Activated CD8-positive, alpha-beta T cell treated with anti-CD3 and anti-CD28 coated beads for 36 hours (primary cell): ENCODE results near the gene LRRC71. TPM values are rescaled to one million over a fixed set of nuclear protein-coding genes. Genes with fewer than 3 reads are reported as not detected.

Experiments
- ATAC-seq: fragments of 200-7000 bp; cut with Tn5 transposase; one replicate; pipeline ENCODE4 v1.10.0; 2021; ENCODE audit warnings: mild to moderate bottlenecking, moderate library complexity
- CTCF ChIA-PET: fragments of 350-600 bp; sonication (Branson Sonifier 250); formaldehyde crosslinking; loops from one replicate; lab custom pipeline; 2021; ENCODE audit warnings: antibody characterized with exemption; lab: Charles Lee
- POLR2A ChIA-PET: fragments of 350-600 bp; sonication (Branson Sonifier 250); formaldehyde crosslinking; loops from one replicate; lab custom pipeline; 2021; ENCODE audit warnings: antibody characterized with exemption; lab: Charles Lee
- DNase-seq: peaks from one replicate; pipeline ENCODE4 v3.0.0-alpha.2; 2020
- H3K27ac Mint-ChIP-seq: one replicate; pipeline ENCODE4 v1.8.0; 2021; ENCODE audit warnings: mild to moderate bottlenecking, mixed read lengths
- H3K27me3 Mint-ChIP-seq: one replicate; pipeline ENCODE4 v1.8.0; 2021; ENCODE audit warnings: mixed read lengths
- H3K36me3 Mint-ChIP-seq: one replicate; pipeline ENCODE4 v1.8.0; 2021; ENCODE audit warnings: low read depth, mixed read lengths
- H3K4me1 Mint-ChIP-seq: one replicate; pipeline ENCODE4 v1.8.0; 2021; ENCODE audit warnings: low read depth, mixed read lengths
- H3K4me3 Mint-ChIP-seq: one replicate; pipeline ENCODE4 v1.8.0; 2021; ENCODE audit warnings: mild to moderate bottlenecking, moderate library complexity, mixed read lengths
- H3K9me3 Mint-ChIP-seq: one replicate; pipeline ENCODE4 v1.8.0; 2021; ENCODE audit warnings: mixed read lengths
- CTCF ChIP-seq: fragments of 200-600 bp; IDR thresholded peaks from one replicate; pipeline ENCODE4 v1.8.0; 2022; ENCODE audit warnings: antibody characterized with exemption, mild to moderate bottlenecking
- intact Hi-C: fragments of 100-400 bp; cut with micrococcal nuclease; formaldehyde crosslinking; loops from one replicate; pipeline ENCODE4 v1.10.0; 2022
- total RNA-seq, 2 experiments: library from RNA; stranded (reverse); gene quantifications; one replicate each; pipeline ENCODE4 v1.2.3, GENCODE V29; 2021

The LRRC71 gene
- total RNA-seq, 2 experiments from 2014 or later, result not detected

DNA sequence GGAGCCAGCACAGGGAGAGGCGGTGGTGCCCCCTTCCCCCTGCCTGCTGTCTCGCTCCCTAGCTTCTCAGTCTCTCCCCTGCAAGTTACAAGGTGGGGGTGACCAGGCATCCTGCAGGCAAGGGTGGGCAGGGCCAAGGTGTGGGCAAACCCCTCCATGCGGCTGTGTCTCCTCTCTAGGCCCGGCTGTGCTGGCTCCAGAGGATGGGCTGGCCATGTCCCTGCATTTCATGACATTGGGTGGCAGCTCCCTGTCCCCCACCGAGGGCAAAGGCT is 45.2 kb upstream of the LRRC71 start:
- Mint-ChIP-seq H3K4me1 (peaks cover 5% of the 10 kb centered on the region), H3K27ac (no peak overlapping the region), H3K4me3 (no peak overlapping the region), H3K9me3 (no peaks in the 10 kb centered on the region), H3K36me3 (no peaks in the 10 kb centered on the region), H3K27me3 (peaks cover 5% of the 10 kb centered on the region)
- DNase-seq (no peak), ATAC-seq (no peak)
- intact Hi-C loops, result no loop called here
- TF ChIP-seq CTCF, result no peak
- CTCF ChIA-PET, result interaction anchor here (1.2 to 10.4 kb wide), 5 partner anchors 9 to 61 kb away, joined by 3 to 83 read pairs (median 6); partner anchors contain the start of gene PEAR1
- POLR2A ChIA-PET, result no interaction called here

DNA sequence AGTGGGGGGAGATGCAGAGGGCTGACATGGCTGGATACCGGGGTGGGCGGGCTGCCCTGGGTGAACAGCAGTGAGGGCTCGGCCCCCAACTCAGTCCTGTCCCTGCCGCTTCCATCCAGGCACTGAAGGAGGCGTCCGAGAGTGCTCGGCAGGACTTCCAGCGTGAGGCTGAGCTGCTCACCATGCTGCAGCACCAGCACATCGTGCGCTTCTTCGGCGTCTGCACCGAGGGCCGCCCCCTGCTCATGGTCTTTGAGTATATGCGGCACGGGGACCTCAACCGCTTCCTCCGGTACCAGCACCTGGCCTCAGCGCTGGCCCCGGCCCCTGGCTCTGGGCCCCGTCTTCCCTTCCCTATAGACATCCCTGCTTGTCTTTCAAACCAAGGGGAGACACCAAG is 44.2 kb upstream of the LRRC71 start:
- ChIA-PET CTCF (interaction anchor here (1.3 to 10.4 kb wide), 2 partner anchors 15 to 38 kb away, joined by 3 to 83 read pairs; partner anchors contain the start of gene PEAR1), POLR2A (no interaction called here)
- DNase-seq (no peak), ATAC-seq (no peak)
- intact Hi-C loops, result no loop called here
- no peaks in the 10 kb centered on the region for H3K9me3 Mint-ChIP-seq
- no peak overlapping the region for H3K27ac Mint-ChIP-seq
- H3K4me1 Mint-ChIP-seq, result no peaks in the 10 kb centered on the region
- H3K27me3 Mint-ChIP-seq, result peaks cover 5% of the 10 kb centered on the region
- no peaks in the 10 kb centered on the region for H3K36me3 Mint-ChIP-seq
- no peak for TF ChIP-seq CTCF
- no peak overlapping the region for H3K4me3 Mint-ChIP-seq

GRCh38 chr1:156877433-156878170 is 42.8 kb upstream of the LRRC71 start:
- ChIA-PET CTCF (interaction anchor here (1.1 to 10.4 kb wide), 3 partner anchors 13 to 50 kb away, joined by 3 to 83 read pairs (median 3); partner anchors contain the start of gene PEAR1), POLR2A (no interaction called here)
- H3K27ac Mint-ChIP-seq, result no peak overlapping the region
- H3K27me3 Mint-ChIP-seq, result peaks cover 9% of the 10 kb centered on the region
- intact Hi-C loops, result no loop called here
- no peak overlapping the region for H3K4me3 Mint-ChIP-seq
- ATAC-seq (no peak), DNase-seq (no peak)
- H3K4me1 Mint-ChIP-seq, result no peaks in the 10 kb centered on the region
- no peaks in the 10 kb centered on the region for H3K9me3 Mint-ChIP-seq
- no peak for TF ChIP-seq CTCF
- no peaks in the 10 kb centered on the region for H3K36me3 Mint-ChIP-seq

- POLR2A ChIA-PET, result no interaction called here
- H3K36me3 Mint-ChIP-seq, result no peaks in the 10 kb centered on the region
- no peak for TF ChIP-seq CTCF
- no peak overlapping the region for H3K27ac Mint-ChIP-seq
- no peak for ATAC-seq
- H3K27me3 Mint-ChIP-seq, result peaks cover 16% of the 10 kb centered on the region
- no peaks in the 10 kb centered on the region for H3K9me3 Mint-ChIP-seq
- intact Hi-C loops, result no loop called here
- no peak for DNase-seq
- H3K4me1 Mint-ChIP-seq, result no peaks in the 10 kb centered on the region
- CTCF ChIA-PET, result interaction anchor here (1.0 to 10.4 kb wide), 5 partner anchors 11 to 41 kb away, joined by 3 to 83 read pairs (median 4); partner anchors contain the start of genes INSRR, NTRK1 and PEAR1
- H3K4me3 Mint-ChIP-seq, result no peak overlapping the region
These were observed 40.6 kb upstream of the LRRC71 start for GRCh38 chr1:156879876-156880275.

- CTCF ChIA-PET, result interaction anchor here (0.9 to 10.4 kb wide), 6 partner anchors 10 to 191 kb away, joined by 3 to 83 read pairs (median 4); partner anchors contain the start of genes INSRR, NTRK1 and PEAR1
- no peak overlapping the region for H3K4me3 Mint-ChIP-seq
- H3K4me1 Mint-ChIP-seq, result no peaks in the 10 kb centered on the region
- no peak overlapping the region for H3K27ac Mint-ChIP-seq
- H3K36me3 Mint-ChIP-seq, result no peaks in the 10 kb centered on the region
- DNase-seq (no peak), ATAC-seq (no peak)
- no peaks in the 10 kb centered on the region for H3K9me3 Mint-ChIP-seq
- no peak for TF ChIP-seq CTCF
- POLR2A ChIA-PET, result no interaction called here
- peaks cover 16% of the 10 kb centered on the region for H3K27me3 Mint-ChIP-seq
- intact Hi-C loops, result no loop called here
These were observed 40.0 kb upstream of the LRRC71 start for GRCh38 chr1:156880473-156880872.
